ENCODE results near the gene C9orf57. TPM values are rescaled to one million over a fixed set of nuclear protein-coding genes. Genes with fewer than 3 reads are reported as not detected.
"Not testable (repeated sequence)": the region's sequence is repeated elsewhere in the genome, so short reads cannot be mapped to it uniquely, and the experiment has no call there.

The C9orf57 gene
- total and polyA plus RNA-seq, 2 of the 8 experiments (the other 6 are each of a cell fraction or from before 2014, with no cell fraction given) = not detected

DNA sequence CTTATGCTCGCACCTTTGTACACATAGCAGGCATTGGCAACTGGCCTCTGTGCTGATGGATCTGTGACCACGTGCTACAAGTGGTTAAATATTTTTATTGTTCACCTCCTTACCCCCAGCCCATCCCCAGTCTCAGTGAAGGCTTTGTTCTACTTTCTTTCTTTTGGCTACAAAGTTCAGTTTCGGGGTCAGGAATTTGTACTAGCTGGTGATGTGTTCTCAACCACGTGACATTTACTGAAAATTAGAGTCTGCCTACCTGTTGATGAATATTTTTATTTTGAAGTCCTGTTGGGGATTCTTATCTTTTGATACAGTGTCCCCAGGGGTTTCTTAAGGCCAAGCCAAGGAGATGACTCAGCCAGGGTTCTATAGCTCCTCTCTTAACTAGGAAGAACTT, 47.8 kb downstream of the C9orf57 start (continued):
- TF ChIP-seq, protein P1, sequence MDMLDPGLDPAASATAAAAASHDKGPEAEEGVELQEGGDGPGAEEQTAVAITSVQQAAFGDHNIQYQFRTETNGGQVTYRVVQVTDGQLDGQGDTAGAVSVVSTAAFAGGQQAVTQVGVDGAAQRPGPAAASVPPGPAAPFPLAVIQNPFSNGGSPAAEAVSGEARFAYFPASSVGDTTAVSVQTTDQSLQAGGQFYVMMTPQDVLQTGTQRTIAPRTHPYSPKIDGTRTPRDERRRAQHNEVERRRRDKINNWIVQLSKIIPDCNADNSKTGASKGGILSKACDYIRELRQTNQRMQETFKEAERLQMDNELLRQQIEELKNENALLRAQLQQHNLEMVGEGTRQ (IDR thresholded peaks at IDR 0.05; ENCODE audit: low read length) = no peak
- TF ChIP-seq MAFK (IDR thresholded peaks at IDR 0.05; ENCODE audit: low read depth, low read length) (no peak), EGR1 (IDR thresholded peaks at IDR 0.05; ENCODE audit: borderline replicate concordance, low read depth, low read length) (no peak), HDAC6 (IDR thresholded peaks at IDR 0.05; ENCODE audit: low read depth, low read length) (no peak), CEBPB (IDR thresholded peaks at IDR 0.05; ENCODE audit: low read depth, low read length) (no peak)

DNA sequence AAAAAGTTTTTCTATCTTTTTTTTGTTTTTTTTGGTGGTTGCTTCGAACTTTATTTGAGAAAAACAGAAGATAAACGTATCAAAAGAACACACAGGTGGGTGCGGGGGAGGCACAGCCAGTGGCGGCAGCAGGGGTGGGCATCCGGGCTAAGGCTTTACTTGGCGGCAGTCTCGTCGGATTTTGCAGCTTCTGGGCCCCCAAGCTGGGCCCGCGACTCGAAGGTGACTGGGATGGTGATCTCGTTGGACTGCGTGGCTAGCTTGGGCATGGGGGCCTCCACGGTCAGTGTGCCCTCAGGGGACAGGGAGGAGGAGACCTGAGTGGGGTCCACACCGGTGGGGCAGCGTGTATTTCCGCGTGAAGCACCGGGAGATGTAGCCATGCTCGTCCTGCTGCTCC, 52.7 kb downstream of the C9orf57 start:
- H3K9me3 ChIP-seq (ENCODE audit: insufficient read depth in 2 of 2, low read depth in 1 of 2, low read length in 1 of 2) = not testable (repeated sequence)
- POLR2A ChIA-PET (ENCODE audit: partially characterized antibody) = interaction anchor here (0.8 kb wide), 1 partner anchor 87 kb away, joined by 5 read pairs; no protein-coding TSS in a partner anchor
- 92% methylated on average over 15 of the region's 20 CpGs; no CpG with 5 or more reads in 1 of the 2 experiments for WGBS, 2 experiments (ENCODE audit: extremely low coverage in 1 of 2, insufficient coverage in 1 of 2, insufficient read length in 1 of 2, insufficient replicate concordance in 2 of 2, low coverage in 1 of 2, low lambda C conversion rate in 2 of 2, missing lambda C conversion rate in 1 of 2)

More for the DNA sequence above, 52.7 kb downstream of the C9orf57 start:
- not testable (repeated sequence) for FAIRE-seq; H3K56ac ChIP-seq (replicated peaks; ENCODE audit: insufficient read length, low read depth, low read length); H3K23me2 ChIP-seq (ENCODE audit: low read depth, low read length); H3K14ac ChIP-seq (ENCODE audit: insufficient read length); H4K20me1 ChIP-seq (replicated peaks in 1 of 2; ENCODE audit: control insufficient read depth in 1 of 2, insufficient read depth in 2 of 2, low read length in 2 of 2); H3K4me2 ChIP-seq (ENCODE audit: insufficient read depth in 1 of 2, low read depth in 2 of 2, low read length in 2 of 2); H4K5ac ChIP-seq (ENCODE audit: insufficient read length, low read depth, low read length); H3K27me3 ChIP-seq (replicated peaks in 1 of 4; ENCODE audit: control insufficient read depth in 3 of 4, extremely low read depth in 1 of 4, insufficient read depth in 3 of 4, low read length in 3 of 4); H3K18ac ChIP-seq (ENCODE audit: extremely low read depth, low read length); H3K4me3 ChIP-seq (ENCODE audit: extremely low read depth in 1 of 4, insufficient read depth in 2 of 4, low read depth in 3 of 4, low read length in 4 of 4); H2BK12ac ChIP-seq (ENCODE audit: low read depth, low read length); H3K9ac ChIP-seq (replicated peaks in 1 of 4; ENCODE audit: extremely low read depth in 1 of 4, low read depth in 3 of 4, low read length in 3 of 4); DNase-seq (ENCODE audit: low read depth in 1 of 2, low spot score in 2 of 2); H2BK20ac ChIP-seq (ENCODE audit: low read length); H4K8ac ChIP-seq (ENCODE audit: extremely low read depth, insufficient read depth, low read length); H3K36me3 ChIP-seq (ENCODE audit: control insufficient read depth in 2 of 4, insufficient read depth in 4 of 4, low read length in 3 of 4); H3K4ac ChIP-seq (replicated peaks; ENCODE audit: insufficient read length, low read depth, low read length); H3K79me1 ChIP-seq (ENCODE audit: low read depth, low read length); H3K23ac ChIP-seq (ENCODE audit: insufficient read length); H4K91ac ChIP-seq (replicated peaks; ENCODE audit: insufficient read length, low read length); H2AFZ ChIP-seq (ENCODE audit: low read length); H2BK15ac ChIP-seq (ENCODE audit: low read length); H3K4me1 ChIP-seq (replicated peaks in 1 of 4; ENCODE audit: control insufficient read depth in 3 of 4, insufficient read depth in 4 of 4, low read length in 3 of 4); H2BK120ac ChIP-seq (replicated peaks; ENCODE audit: low read depth, low read length); H2AK5ac ChIP-seq (ENCODE audit: low read depth, low read length); H3K79me2 ChIP-seq (ENCODE audit: control insufficient read depth in 1 of 2, insufficient read depth in 2 of 2, low read length in 2 of 2); H2BK5ac ChIP-seq (ENCODE audit: low read depth, low read length); H3K27ac ChIP-seq (ENCODE audit: low read depth, low read length)
- CTCF ChIA-PET (ENCODE audit: partially characterized antibody) = interaction anchor here (2.3 kb wide), 1 partner anchor 11 kb away, joined by 9 read pairs; no protein-coding TSS in a partner anchor

Measured in H1 (cell line).